DMS53 treated with DMSO at 0.1 percent for 48 hours (cell line): Measurements from ENCODE around the gene LMBR1.
"Not testable (repeated sequence)": the region's sequence is repeated elsewhere in the genome, so short reads cannot be mapped to it uniquely, and the experiment has no call there.

Experiments
- DNase-seq: peaks from one replicate; lab custom pipeline; 2025; ENCODE audit not compliant: unreplicated experiment; lab: John Stamatoyannopoulos, UW

Gene LMBR1

DNA sequence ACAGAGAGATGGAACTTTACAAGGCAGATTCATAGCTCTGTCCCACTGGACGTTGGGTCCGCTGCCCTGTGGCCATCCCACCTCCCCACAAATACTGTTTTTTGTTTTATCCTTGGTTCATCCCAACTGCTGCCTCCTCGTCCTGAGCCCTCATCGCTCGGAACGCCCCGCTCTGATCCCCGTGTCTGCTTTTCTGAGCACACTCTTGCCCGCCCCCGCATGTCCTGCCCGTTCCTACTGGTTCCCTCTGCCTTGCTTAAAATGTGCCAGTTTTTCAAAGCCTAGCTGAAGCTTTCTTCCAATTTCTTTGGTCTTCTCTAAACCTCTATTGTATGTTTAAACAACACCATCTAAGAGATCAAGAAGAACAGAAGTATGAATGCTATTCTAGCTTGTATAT is 233.0 kb downstream of the LMBR1 start:
- no peak for DNase-seq

DNA sequence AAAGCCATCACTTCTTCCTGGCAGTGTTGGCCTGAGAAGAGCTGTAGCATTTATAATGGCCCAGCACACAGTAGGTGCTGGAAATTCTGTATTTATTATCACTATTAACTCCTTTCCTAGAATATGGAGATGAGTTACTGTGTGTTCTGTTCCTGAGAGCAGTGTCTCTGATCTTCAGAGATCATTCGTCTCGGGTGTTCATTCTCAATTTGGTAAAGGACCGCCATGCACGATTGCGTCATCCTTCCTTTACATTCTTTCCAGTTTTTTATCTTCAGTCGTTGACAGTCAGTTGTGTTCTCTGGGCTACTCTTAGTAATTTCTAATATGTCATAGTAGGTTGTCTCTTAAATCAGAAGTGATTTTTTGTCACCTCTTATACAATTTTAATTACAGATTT is 233.8 kb downstream of the LMBR1 start:
- no peak for DNase-seq

DNA sequence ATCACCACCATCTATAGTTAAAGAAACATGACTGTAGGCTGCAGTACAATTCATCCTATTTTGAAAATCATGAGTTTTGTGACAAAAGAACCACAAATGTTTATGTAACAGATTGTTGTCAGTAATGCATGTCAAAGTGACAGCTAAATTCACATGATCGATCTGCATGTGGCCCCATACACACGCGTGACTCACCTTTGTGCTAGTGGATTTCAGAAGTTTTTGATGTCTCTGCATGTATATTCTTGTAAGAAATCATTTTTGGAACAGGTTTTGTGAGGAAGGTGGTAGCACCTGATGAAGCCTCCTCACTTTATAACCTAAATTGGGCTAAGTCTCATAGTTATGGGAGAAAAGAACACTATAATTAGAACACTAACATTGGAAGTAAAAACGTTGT is 235.3 kb downstream of the LMBR1 start:
- no peak for DNase-seq

DNA sequence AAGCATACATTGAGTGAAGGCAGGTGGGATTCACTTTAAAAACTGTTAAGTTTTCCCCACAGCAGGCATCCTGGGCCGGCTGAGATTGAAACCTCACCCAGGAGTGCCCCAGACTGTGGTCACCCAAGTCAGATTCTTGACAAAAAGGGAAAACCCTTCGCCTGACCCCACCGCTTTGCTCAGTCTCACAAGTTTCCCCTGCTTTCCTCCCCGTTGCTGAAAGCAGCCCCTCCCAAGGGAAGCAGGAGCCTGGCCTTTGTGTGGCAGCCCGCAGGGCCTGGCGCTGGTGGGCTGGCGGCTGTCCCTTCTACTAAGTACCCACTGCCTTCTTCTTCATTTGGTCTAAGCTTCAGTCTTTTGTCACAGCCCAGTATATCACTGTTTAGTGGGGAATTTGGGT is 236.4 kb downstream of the LMBR1 start:
- no peak for DNase-seq

DNA sequence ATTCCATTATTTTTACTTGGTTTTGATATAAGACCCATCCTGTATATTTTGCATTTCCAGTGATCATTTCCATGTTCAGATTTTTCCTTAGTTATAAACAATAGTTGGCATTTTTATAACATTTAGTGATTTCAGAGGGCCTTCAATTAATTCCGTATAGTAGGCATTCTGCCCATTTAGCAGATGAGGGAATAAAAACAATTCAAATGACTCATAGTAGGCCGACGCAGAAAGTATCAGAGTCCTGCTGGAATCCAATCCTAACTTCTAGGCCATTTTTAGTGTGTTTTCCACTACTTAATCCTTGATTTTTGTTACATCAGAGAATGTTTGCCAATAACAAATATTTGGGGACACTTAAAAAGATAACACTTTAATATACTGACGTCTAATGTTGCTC is 237.0 kb downstream of the LMBR1 start:
- DNase-seq: no peak

DNA sequence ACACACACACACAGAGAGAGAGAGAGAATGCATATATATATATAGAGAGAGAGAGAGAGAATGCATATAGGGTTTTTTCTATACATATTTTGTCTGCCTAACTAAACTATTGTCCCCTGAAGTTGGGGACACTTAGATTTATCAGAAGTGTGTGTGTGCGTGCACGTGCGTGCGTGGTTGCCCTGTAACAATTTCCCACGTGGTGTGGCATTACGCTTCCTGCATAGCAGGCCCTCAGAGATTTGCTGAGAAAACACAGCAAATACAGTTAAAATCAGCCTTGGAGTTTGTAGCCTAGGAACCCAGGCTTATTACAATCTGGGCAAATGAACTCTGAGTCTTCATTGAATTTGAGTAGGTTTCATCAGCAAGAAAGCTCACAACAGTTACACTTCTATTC is 237.7 kb downstream of the LMBR1 start:
- DNase-seq: no peak

DNA sequence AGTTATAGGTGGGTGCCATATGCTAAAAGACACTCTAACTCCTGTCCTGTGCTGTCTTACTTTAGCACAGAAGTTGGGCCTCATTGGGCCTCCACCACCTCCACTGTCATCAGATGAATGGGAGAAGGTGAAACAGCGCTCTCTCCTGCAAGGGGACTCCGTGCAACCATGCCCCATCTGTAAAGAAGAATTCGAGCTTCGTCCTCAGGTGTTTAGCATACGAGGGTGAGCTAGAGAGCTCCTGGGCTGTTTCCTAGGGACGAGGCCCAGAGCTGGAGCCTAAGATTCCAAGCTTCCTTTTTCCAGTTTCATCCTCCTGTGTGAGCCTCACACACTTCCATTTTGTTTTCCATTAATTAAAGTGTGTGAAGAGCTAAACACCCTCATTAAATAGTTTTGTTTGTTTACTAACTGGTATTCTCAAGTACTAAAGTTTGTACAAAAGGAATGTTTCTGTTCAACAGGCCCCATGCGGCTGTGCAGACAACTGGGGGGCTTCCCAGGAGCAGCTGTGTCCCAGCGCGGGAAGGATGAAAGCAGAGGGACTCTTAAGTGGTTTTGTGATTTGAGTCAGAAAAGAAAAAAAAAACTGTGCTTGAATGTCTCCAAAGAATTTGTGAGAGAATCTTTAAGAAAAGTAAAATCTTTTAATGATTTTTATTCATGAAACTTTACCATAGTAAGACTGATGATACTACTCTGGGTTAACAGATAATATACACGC is 238.3 kb downstream of the LMBR1 start:
- DNase-seq: no peak

DNA sequence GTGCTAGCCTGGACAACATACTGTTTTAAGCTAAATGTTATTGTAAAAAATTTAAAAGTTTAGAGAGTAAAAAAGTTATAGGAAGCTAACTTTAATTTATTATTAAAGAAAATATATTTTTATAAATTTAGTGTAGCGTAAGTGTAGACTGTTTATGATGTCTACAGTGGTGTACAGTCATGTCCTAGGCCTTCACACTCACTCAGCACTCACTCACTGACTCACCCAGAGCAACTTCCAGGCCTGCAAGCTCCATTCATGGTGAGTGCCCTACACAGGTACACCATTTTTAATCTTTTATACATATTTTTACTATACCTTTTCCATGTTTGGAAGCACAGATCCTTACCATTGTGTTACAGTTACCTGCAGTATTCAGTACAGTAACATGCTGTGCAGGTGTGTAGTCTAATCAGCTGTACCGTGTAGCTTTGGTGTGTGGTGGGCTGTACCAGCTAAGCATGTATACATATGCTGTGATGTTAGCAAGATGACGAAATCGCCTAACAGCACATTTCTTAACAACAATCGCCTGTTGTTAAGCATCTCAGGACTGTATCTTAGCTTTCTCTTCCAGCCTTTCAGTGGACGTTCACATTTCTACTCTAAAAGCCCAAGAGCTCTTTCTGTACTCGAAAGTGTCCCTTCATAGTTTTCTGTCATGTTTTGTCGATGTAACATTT is 240.0 kb downstream of the LMBR1 start:
- DNase-seq: no peak

DNA sequence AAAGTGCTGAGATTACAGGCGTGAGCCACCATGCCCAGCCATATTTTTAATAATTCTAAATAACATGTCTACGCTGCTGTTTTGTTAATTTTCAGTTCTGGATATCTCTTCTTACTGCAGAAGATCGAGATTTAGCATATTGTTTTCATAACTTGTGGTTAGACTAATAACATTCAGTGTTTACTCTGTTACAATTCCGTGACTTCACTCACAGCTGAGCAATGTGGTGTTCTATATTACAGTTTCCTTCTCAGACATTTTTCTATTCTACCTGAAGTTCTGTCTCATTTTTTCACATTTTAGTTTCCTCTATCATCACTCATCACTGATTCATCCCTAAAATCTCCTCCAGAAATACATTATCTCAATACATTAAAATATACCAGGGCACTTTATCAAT is 241.5 kb downstream of the LMBR1 start:
- no peak for DNase-seq

DNA sequence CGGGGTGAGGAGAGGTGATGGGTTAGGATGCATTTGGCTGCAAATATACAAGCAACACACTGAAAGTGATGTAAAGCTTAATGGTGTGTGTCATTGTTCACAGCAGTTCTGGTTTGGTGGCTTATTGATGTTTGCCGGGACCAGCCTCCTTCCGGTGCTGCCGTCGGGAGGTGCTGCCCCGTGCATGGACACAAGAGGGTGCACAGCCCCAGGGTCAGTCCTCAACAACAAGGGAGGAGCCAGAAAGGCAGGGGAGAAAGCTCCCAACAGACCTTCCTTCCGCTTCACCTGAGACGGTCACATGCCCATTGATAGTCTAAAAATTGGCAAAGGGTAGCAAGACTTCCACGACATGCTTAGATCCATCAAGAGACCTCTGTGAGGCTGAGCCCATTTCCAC is 242.9 kb downstream of the LMBR1 start:
- peak; percentile 24 for DNase-seq

DNA sequence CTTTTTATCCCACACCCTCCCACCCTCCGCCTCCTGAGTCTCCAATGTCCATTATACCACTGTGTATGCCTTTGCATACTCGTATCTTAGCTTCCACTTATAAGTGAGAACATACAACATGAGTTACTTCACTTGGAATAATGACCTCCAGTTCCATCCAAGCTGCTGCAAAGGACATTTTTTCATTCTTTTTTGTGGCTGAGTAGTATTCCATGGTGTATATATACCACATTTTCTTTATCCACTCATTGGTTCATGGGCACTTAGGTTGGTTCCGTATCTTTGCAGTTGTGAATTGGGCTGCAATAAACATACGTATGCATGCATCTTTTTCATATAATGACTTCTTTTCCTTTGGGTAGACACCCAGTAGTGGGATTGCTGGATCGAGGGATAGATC is 245.7 kb downstream of the LMBR1 start:
- DNase-seq: not testable (repeated sequence)

DNA sequence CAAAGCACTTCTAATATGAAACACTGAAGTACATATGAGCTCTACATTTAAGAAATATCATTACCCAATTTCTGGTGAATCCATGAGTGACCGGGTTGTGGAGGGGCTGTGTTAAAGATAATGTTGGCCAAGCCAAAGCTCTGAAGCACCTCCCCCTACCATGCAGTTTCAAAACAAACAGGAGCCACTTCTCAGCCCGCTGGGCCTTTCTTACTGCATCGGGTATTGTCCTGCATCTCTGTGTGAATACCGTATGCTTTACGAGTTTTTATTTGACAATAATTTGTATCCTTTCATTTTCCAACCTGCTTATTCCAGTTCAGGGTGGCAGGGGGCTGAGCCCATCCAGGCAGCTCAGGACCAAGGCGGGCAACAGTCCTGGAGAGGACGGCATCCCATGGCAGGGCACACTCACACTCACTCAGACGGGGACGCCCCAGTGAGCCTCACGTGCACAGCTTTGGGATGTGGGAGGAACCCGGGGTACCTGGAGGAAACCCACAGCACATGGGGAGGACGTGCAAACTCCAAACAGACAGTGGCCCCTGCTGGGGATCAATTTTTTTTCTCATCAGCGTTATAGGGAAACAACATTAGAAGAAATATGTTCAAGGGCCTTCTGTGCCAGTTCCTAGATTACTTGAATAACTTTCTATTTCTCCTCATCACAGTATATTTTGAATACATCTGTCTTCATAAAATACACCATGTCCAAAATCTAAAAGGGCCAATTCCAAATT is 250.5 kb downstream of the LMBR1 start:
- DNase-seq: no peak

DNA sequence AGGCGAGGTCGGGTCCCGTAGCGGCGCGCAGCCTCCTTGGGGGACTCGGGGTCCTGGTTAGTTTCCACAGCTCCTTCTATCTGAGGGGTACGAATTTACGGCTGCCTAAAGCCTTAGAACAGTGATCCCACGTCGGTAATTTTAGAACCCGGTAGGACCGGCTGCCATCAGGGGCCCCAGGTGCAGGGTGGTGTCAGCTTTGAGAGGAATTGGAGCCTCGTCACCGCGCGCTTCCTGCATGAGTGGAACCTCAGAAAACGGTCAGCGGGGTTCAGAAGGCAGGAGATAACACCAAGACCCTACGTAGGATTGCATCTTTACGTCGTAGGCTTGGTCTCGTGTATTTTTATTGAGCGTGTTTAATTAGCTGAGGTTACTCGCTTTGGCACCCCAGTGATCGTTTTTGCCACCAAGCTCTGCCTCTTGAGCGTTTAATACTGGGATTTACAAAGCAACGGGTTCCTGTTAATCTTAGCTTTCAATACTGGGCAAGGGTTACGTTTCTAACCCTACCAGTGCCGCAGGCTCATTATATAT is 252.0 kb downstream of the LMBR1 start:
- peak; percentile 60 for DNase-seq

DNA sequence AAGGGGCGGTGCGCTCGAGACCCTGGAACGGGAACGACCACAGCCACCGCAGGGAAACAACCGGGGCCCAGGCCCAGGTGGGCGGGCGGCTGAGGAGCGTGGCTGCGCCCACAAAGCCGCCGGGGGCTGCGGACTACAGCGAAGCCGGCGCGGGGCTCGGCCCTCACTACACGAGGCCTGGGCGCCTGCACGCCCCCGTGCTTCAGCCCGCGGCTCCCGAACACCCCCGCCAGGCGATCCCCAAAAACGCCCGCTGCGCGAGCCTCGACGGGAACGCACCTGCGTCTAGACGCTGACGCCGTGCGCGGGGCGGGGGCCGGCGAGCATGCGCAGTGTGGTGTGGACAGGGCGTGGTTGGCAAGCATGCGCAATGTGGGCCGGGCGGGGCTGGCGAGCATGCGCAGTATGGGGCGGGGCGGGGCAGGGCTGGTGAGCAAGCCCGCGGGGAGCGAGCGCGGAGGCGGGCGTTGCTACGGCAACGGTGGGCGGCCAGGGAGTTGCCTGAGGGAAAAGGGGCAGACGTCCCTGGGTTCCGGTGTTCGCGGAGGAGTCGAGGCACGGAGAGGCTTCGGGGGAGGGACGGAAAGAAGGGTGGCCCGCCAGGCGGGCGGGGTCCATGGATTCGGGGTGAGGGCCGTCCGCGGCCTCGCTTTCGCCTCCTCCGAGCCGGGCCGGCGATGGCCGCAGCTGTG is 252.6 kb downstream of the LMBR1 start, which contains the start of gene RNF32:
TSS of gene RNF32 (plus strand) at position 518 of the 692 bp plus-strand sequence. CDS start 3,104 bp downstream, outside the sequence.
- peak; percentile 81 for DNase-seq

DNA sequence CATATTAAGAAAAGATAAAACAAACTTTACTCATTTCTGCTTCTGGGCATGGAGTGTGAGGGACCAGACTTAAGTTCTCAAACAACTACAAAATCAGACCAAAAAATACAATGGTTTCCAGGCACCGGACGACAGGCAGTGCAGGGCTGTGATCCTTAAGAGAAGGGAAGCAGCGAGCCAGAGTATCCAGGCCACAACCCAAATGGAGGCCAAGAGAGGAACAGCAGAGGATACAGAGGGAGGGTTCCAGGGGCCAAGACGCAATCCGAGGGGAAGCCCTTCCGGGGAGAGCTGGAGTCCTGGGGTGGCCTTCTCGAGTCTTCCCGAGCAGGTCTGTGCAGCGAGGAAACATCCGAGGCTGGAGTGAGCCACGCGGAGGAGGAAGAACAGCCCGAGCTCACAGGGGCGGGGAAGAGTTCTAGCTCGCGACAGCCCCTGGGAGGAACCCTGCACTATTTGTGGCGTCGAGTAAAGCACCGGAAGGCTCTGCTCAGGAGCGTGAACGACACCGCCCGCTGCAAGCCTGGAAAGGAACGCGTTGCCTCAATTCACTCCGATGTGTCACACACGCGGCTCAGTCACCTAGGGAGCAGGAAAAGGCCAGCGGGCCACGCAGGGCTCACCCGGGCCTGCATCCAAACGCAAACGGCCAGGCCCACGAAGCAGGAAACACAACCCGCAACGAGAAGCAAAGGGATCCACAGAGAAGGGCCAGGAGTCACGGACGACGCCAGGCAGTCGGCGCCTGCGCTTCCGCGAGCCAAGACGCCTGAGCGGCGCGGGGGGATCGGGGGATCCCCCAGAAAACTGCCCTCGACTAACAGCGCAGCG is 253.3 kb downstream of the LMBR1 start:
- DNase-seq: peak; percentile 78

DNA sequence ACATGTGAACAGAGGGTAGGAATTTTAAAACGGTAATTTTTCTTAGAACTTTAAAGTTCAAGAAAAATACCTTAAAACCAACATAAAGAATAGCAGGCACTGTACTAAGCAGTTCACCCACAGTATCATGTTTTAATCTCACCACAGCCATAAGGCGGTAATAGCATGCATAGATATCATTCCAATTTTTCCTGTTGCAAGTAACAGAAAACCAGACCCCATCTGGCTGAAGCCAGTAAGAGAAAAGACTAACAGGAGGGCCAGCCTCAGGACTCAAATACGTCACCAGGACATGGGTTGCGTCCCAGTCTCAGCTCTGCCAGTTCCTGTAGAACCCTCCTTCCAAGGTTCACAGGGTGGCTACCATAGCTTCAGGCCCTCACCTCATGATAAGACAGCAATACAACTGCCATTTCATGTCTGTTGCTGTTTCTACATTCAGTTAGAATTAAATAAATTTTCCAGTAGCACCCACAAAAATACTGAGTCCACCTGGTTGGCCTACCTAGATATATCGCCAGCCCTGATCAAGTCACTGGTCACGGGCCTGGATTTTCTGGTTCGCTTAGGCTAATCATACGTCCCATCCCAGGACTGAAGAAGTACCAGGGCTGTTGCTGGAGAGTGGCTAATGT is 254.4 kb downstream of the LMBR1 start:
- DNase-seq: no peak

DNA sequence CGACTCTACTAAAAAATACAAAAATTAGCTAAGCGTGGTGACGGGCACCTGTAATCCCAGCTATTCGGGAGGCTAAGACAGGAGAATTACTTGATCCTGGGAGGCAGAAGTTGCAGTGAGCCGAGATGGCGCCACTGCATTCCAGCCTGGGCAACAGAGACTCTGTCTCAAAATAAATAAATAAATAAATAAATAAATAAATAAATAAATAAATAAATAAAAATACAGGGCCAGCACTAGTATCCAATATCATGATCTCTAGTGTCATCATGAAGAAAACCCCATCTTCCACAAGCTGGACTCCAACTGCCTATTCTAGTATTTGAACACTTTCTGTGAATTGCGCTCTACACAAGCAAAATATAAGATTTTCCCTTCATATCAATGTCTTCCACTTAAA is 255.9 kb downstream of the LMBR1 start:
- not testable (repeated sequence) for DNase-seq

DNA sequence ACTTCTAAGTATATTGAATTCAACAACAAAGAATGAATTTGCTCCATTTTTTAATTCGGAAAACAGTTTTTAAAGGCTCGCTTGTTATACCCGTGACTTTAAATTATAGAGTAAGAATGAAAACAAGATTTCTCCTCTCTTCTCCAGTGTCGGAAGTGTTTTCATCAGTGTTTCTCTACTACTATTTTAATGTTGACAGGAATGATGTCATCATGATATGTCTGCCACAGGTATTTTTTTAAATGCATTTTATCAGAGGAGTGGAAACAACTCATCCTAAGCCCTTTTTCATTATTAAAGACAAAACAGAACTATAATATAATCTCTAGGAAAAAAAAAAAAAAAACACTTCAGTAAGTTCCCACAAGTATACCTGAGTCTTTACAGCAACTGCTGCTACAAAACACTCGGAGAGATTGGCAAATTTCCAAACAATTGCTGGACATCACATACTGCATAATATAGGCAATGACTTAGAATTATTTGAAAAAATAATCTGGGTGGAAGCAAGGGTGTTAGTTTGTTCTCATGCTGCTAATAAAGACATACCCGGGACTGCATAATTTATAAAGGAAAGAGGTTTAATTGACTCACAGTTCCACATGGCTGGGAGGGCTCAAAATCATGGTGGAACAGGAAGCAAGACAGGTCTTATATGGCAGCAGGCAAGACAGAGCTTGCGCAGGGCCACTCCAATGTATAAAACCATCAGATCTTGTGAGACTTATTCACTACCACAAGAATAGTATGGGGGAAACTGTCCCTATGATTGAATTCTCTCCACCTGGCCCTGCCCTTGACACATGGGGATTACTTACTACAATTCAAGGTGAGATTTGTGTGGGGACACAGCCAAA is 257.2 kb downstream of the LMBR1 start:
- DNase-seq: no peak

DNA sequence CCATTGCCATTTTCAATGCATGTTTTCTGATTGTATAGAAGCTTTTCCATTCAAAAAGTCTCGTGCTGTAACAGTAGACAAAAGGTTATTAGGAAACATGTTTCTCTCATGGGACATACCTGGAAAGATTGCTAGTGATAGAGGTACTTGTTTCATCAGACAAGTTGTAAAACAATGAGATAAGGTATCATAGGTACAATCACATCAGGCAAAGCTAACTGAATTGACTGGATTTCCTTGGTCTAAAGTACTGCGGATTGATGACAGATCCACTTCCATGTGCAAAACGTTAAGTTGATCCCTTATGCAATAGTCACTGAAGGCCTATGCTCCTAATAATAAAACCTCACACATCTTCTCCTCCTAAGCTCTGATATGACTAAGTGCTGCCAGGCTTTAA is 258.9 kb downstream of the LMBR1 start:
- no peak for DNase-seq
